Inflammatory macrophage treated with lipopolysaccharide for 1 hour (primary cell): Measurements from ENCODE around the gene ADAMTS16.

Experiments used
- DNase-seq, 2 donors: peaks; one replicate each; pipeline ENCODE4 v3.0.0-alpha.2; 2020 to 2022

The ADAMTS16 gene

DNA sequence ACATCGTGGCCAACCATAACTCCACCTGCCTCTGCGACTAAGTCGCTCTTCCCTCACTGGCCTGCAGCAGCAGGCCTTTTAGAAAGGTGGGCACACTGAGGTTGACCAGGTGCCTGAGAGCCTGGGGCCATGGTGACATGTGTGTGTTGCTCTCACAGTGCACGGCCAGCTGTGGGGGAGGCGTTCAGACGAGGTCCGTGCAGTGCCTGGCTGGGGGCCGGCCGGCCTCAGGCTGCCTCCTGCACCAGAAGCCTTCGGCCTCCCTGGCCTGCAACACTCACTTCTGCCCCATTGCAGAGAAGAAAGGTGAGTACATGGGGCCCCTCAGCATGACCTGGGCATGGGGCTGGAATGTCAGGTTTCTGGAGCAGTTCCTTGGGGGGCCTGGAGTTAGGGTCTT lies 177.8 kb downstream of the ADAMTS16 start:
- no peak for DNase-seq

DNA sequence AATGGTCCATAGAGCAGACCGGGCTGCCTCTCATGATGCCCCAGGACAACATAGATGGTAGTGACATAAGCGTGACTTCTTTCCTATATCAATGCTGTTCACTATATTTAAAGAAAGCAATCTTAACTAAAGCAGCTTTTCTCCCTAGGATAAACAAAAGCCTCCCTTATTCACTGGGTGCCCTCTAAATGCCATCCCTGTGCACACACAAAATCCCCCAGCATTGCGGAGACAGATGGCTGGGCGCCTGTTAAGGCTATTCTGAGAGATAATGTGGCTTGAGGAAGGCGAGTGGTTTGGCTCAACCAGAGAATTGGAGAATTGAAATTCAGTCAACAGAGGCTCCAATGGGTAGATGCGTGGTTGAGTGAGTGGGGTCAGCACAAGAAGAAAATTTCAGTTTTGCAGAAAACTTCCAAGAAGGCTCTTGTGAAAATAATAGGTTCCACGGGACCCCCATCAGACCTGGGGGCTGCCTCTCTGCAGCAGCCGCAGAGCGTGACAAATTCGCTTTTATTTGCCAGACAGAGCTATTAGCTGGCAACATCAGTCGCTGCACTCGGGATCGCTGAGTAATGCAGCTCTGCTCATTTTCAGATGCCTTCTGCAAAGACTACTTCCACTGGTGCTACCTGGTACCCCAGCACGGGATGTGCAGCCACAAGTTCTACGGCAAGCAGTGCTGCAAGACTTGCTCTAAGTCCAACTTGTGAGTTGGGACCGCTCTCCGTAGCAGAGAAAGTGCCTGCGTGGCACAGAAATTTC lies 178.5 kb downstream of the ADAMTS16 start:
- no peak for DNase-seq

GRCh38 chr5:5320062-5320805 lies 180.1 kb downstream of the ADAMTS16 start:
- DNase-seq: no peak

- no peak for DNase-seq
Observed at GRCh38 chr5:5321137-5321536, 181.0 kb downstream of the ADAMTS16 start.

DNA sequence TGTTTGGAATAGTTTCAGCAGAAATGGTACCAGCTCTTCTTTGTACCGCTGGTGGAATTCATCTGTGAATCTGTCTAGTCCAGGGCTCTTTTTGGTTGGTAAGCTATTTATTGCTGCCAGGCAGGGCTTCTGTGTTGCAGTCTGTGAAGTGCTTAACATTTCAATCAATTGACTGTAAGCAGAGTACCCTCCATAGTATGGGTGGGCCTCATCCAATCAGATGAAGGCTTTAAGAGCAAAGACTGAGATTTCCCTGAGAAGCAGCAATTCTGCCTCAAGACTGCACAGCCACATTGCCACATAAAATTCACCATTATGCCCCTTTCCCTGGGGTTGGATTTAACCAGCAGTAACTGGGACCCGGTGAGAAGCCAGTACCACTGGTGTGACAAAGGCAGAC lies 183.4 kb downstream of the ADAMTS16 start:
- DNase-seq: no peak

- no peak for DNase-seq
Observed at GRCh38 chr5:5326115-5326758, 186.1 kb downstream of the ADAMTS16 start.

DNA sequence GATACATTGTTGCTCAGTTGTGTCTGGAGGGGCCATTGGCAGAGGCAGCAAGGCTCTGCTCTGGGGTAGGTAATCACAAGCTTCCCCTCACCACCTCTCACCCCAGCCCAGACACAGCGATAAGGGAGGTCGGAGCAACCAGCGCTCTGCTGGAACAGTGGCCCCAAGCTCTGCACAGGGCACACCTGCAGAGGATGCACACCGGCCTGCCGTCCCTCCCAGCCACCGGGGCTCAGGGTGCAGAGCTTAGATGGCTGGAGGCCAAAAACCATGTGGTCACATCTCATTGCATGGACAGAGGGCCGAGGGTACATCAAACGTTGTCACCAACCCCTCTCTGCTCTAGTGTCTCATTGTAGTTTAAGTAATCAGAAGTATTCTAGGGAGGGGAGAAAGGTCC lies 187.0 kb downstream of the ADAMTS16 start:
- DNase-seq: no peak

DNA sequence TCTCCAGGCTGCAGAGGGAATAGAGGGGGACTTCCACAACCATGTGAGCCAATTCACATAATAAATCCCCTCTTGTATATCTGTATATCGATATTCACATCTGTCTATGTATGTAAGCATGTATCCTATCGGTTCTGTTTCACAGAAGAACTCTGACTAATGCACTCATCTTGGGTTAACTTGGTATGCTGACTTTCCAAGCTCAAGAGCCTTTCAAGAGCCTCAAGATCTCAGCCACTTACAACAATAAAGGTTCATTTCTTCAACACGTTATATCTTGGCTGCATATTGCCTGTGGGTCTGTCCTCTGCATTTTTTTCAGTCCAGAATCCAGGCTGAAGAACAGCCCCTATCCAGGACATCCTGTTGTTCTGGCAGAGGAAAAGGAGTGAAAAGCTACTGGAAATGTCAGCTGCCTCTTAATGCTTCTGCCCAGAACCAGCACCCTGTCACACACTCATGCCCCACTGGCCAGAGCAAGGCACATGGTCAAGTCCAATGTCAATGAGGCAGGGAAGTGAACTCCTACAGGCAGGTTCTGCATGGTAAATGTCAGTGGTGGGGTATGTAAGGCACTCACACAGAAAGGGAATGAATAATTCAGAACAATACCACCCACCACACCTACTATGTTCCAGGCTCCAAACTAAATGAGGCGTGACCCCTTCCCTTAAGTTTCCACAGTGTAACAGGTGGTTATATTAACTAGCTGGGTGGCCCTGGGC lies 190.8 kb downstream of the ADAMTS16 start:
- DNase-seq: no peak

DNA sequence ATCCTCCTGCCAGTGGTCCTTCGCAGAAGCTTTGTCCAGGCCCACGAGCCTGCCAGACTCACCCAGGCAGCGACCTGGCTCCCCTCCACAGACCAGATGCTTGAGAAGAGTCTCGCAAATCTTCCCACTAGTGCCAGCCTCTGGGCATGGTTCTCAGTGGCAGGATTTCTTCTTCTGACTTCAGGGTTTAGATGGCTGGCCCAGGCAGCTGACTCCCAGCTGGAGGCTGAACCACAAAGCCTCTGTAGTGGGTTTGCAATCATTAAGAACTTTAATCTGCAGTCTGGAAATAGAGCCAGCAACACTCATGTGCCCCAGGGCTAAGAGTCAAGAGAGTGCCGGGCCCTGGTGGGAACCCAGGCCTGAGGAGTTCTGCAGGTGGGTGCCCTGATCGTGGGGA lies 191.7 kb downstream of the ADAMTS16 start:
- DNase-seq: no peak

DNA sequence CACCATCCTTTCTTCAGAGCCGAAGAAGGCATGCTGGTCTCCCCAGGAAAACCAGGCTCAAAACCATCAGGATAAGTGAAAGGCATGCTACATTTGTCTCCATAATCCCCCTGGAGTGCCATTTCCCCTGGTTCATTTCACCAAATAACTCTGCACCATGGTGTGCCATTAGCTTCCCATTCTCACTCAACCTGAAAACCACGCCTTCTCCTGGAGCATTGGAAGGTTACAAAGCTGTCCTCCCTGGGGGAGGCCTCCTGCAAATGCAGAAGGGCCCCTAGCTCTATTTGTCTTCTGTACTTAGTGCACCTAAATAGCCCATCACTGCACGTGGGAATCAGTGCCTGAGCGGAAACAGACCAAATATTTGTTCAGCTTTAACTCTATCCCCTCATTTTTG lies 192.2 kb downstream of the ADAMTS16 start:
- DNase-seq: no peak

DNA sequence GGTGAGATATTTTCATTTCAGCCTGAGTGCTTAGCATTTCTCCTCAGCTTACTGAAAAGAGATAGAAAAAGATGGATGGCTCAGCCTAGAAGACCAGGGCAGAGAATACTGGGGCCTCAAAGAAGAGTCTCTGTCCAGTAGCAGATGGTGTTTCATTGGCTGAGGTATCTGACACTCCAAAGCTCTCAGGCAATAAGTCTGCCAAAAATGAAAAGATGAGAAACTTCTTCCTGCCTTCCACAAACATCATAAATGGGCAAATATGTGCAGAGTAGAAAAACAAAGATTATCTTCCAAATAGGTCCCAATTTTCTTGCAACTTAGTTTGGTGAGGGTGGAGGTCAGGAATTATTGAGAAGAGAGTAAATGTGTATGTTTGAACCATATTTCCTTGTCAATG lies 195.0 kb downstream of the ADAMTS16 start:
- no peak for DNase-seq

- DNase-seq: no peak
Observed at GRCh38 chr5:5335700-5336264, 195.7 kb downstream of the ADAMTS16 start.

DNA sequence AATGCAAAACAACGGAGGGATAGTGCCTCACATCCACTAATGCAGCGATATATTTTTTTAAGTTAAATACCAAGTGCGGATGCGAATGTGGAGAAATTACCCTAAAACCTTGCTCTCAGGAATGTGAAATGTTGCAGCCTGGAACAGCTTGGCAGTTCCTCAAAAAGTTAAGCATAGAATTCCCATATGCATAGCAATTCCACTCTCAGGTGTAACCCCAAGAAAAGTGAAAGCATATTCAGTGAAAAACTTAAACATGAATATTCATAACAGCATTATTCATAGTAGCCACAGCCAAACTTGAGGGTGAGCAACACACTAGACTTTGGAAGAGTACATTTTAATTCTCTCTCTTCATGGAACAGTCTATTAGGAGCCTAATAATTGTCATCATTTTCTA lies 199.1 kb downstream of the ADAMTS16 start:
- DNase-seq: no peak

DNA sequence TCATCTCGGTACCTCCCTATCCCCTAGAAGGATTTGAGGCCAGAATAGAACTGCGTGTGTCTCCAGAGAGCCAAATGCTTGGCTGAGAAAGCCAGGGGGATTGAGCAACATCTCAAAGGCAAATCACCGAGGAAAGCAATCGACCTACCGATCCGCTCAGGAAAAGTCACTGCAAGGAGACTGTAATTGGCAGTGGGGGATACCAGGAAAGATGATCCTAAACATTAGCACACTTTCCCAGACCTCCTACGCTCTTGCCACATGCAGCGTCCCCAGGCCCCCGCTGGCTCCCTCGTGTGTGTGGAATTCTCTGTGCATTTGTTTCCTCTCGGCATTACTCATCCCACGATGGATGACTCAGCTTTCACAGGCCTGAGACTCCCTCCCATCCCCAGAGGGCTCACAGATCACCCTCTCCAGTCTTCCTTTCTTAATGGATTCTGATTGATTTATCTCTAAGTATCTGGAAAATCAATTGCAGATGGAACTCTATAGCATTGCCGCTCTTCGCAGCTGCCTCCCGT lies 200.1 kb downstream of the ADAMTS16 start:
- DNase-seq: no peak

- DNase-seq: no peak
Observed at GRCh38 chr5:5341531-5342292, 201.6 kb downstream of the ADAMTS16 start.

DNA sequence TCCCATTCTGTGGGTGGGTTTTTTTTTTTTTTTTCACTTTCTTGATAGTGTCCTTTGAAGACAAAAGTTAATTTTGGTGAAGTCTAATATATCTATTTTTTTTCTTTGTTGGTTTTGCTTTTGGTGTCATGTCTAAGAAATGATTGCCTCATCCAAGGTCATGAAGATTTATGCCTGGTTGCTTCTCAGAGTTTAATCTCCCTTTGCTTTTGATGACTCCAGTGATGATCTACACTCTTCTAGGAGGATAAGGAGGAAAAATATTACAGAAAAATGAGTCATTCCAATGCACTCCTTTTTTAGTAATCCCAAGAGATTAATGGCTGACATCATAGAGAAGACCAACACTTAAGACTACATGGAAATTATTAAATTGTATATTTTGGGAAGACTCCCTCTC lies 202.7 kb downstream of the ADAMTS16 start:
- DNase-seq: no peak

GRCh38 chr5:5343568-5343967 lies 203.4 kb downstream of the ADAMTS16 start:
- DNase-seq: no peak

- no peak for DNase-seq
Observed at GRCh38 chr5:5344051-5344571, 204.0 kb downstream of the ADAMTS16 start.

GRCh38 chr5:5344606-5345005 lies 204.5 kb downstream of the ADAMTS16 start:
- no peak for DNase-seq

DNA sequence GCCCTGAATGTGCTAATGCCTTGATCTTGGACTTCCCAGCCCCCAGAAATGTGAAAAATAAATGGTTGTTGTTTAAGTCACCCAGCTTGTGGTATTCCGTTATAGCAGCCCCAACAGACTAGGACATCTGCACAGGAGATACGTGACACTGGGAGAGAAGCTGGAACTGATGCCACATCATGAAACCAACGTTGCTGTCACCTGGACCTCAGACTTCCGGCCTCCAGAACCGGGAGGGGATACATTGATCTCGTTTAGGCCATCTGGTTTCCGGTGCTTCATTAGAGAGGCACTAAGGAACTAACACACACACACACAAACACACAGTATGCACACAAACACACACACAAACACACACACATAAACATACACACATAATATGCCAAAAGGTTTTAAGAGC lies 207.3 kb downstream of the ADAMTS16 start:
- DNase-seq: no peak

DNA sequence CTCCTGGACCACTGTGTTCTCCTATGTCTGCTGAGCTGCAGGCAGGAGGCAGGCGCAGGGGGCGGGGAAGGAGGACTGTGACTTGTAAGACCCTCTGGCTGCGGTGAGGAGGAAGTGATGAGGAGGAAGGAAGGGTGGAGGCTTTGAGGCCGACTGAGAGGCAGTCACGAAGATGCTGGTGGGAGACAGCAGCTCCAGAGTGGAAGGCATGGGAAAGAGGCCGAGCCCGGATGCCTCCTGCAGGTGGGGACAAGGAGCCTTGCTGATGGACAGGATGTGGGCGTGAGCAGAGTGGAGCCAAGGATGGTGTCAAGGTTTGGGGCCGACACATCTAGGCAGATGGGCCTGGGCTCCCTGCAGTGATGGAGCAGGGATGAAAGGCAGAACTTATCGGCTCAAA lies 208.0 kb downstream of the ADAMTS16 start:
- DNase-seq: no peak

GRCh38 chr5:5348576-5348975 lies 208.4 kb downstream of the ADAMTS16 start:
- DNase-seq: no peak
